Prostate gland (tissue), 2 donors: ENCODE data around the gene CACNA1D.

Experiments
- POLR2A ChIP-seq: fragments of 450-650 bp; IDR thresholded peaks from one replicate; pipeline ENCODE4 v1.6.1; 2016; ENCODE audit warnings: antibody characterized with exemption, mild to moderate bottlenecking
- POLR2AphosphoS5 ChIP-seq: sonication (generic); formaldehyde crosslinking; IDR thresholded peaks from one replicate; pipeline ENCODE4 v1.6.1; 2017; ENCODE audit warnings: antibody characterized with exemption
- TF ChIP-seq, protein P1 (sequence below), 4 experiments: fragments of 200-600 bp in 2 of 4; fragments of 450-650 bp in 2 of 4; sonication (generic) in 2 of 4; IDR thresholded peaks; 1 replicate in 3 of 4; 2 replicates in 1 of 4; pipeline ENCODE4 v1.5.1; 2016 to 2019; ENCODE audit warnings: antibody characterized with exemption in 4 of 4, mild to moderate bottlenecking in 2 of 4, moderate library complexity in 2 of 4

DNA sequence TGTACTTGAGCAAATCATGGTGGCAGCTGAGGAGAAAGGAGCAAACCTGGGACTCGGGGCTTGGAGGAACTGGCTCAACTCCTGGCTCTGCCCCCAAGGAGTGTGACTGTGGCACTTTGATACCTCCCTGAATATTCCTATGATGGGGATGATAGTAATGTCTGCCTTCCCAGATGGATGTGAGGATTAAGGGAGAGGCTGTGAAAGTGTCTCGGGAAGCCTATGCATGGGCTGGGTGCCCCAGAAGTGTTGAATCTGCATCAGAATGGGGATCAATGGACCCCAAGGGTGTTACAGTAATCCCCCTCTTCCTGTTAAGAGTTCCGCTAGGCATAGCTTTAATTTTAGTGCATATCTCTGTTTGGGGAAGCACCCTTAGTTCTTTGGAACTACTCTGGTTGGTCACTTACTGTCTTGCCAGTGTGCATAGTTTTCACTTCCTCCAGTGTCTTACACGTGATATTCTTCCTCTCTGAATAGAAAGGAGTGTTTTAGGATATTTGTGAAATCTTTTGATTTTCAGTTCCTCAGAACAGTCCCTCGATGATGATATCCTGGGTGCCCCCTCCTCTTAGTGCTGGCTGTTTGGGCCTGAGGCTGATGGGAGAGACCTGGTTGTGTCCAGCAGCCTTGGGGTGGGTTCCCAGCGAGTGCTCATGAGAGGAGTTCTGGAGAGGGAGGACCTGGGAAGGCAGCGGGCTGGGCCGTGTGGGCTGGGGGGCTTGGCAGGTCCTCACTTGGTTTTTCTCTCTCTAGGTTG lies 254.3 kb downstream of the CACNA1D start:
- TF ChIP-seq, protein P1, sequence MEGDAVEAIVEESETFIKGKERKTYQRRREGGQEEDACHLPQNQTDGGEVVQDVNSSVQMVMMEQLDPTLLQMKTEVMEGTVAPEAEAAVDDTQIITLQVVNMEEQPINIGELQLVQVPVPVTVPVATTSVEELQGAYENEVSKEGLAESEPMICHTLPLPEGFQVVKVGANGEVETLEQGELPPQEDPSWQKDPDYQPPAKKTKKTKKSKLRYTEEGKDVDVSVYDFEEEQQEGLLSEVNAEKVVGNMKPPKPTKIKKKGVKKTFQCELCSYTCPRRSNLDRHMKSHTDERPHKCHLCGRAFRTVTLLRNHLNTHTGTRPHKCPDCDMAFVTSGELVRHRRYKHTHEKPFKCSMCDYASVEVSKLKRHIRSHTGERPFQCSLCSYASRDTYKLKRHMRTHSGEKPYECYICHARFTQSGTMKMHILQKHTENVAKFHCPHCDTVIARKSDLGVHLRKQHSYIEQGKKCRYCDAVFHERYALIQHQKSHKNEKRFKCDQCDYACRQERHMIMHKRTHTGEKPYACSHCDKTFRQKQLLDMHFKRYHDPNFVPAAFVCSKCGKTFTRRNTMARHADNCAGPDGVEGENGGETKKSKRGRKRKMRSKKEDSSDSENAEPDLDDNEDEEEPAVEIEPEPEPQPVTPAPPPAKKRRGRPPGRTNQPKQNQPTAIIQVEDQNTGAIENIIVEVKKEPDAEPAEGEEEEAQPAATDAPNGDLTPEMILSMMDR (IDR thresholded peaks at IDR 0.05) = no peak
- TF ChIP-seq POLR2AphosphoS5 (no peak), POLR2A (no peak)
